GM23338 (cell line): ENCODE data around the gene OR8J3. TPM values are rescaled to one million over a fixed set of nuclear protein-coding genes. Genes with fewer than 3 reads are reported as not detected.

Experiments used
- ATAC-seq: fragments of 200-7000 bp; cut with Tn5 transposase; 3 replicates; pipeline ENCODE4 v1.9.1; 2020
- DNase-seq: peaks from one replicate; pipeline ENCODE4 v3.0.0-alpha.2; 2015; ENCODE audit warnings: low spot score
- H2AFZ ChIP-seq: fragments of 200-600 bp; sonication (generic); 2 replicates; pipeline ENCODE4 v1.8.0; 2016; ENCODE audit warnings: antibody characterized with exemption, mild to moderate bottlenecking, moderate library complexity
- H3F3A ChIP-seq: fragments of 200-600 bp; sonication (generic); replicated peaks from 2 replicates; pipeline ENCODE4 v1.8.0; 2017; ENCODE audit warnings: antibody characterized with exemption, mixed run types, low read depth
- H3K27ac ChIP-seq: fragments of 200-600 bp; sonication (generic); 2 replicates; pipeline ENCODE4 v1.6.1; 2016; ENCODE audit warnings: low read depth
- H3K27me3 ChIP-seq: fragments of 200-600 bp; sonication (generic); 2 replicates; pipeline ENCODE4 v1.8.0; 2016; ENCODE audit warnings: mild to moderate bottlenecking, mixed run types, moderate library complexity; ENCODE audit not compliant: insufficient read depth
- H3K36me3 ChIP-seq: fragments of 200-600 bp; sonication (generic); 2 replicates; pipeline ENCODE4 v1.8.0; 2016; ENCODE audit warnings: mild to moderate bottlenecking; ENCODE audit not compliant: insufficient read depth
- H3K4me1 ChIP-seq: fragments of 200-600 bp; sonication (generic); 2 replicates; pipeline ENCODE4 v1.8.0; 2016; ENCODE audit warnings: mild to moderate bottlenecking, moderate library complexity; ENCODE audit not compliant: insufficient read depth
- H3K4me2 ChIP-seq: fragments of 200-600 bp; sonication (generic); 2 replicates; pipeline ENCODE4 v1.7.1; 2017; ENCODE audit warnings: mixed run types
- H3K4me3 ChIP-seq: fragments of 200-600 bp; sonication (generic); 2 replicates; pipeline ENCODE4 v1.6.1; 2016; ENCODE audit warnings: mixed run types
- H3K79me2 ChIP-seq: fragments of 200-600 bp; sonication (generic); replicated peaks from 2 replicates; pipeline ENCODE4 v1.8.0; 2017; ENCODE audit warnings: mild to moderate bottlenecking; ENCODE audit not compliant: insufficient read depth
- H3K9me2 ChIP-seq: fragments of 200-600 bp; sonication (generic); 2 replicates; pipeline ENCODE4 v1.8.0; 2017; ENCODE audit not compliant: insufficient read depth
- H4K20me1 ChIP-seq: fragments of 200-600 bp; sonication (generic); replicated peaks from 2 replicates; pipeline ENCODE4 v1.8.0; 2017; ENCODE audit warnings: mild to moderate bottlenecking; ENCODE audit not compliant: insufficient read depth
- H3K27ac Mint-ChIP-seq: 2 replicates; pipeline ENCODE4 v1.8.0; 2020; ENCODE audit warnings: inconsistent platforms, mild to moderate bottlenecking, moderate library complexity, mixed read lengths
- H3K27me3 Mint-ChIP-seq: 3 replicates; pipeline ENCODE4 v1.8.0; 2022; ENCODE audit warnings: low read depth, mild to moderate bottlenecking, moderate library complexity, mixed read lengths, inconsistent platforms; ENCODE audit not compliant: insufficient read depth, poor library complexity
- H3K36me3 Mint-ChIP-seq: 3 replicates; pipeline ENCODE4 v1.8.0; 2021; ENCODE audit warnings: low read depth, mild to moderate bottlenecking, inconsistent platforms, moderate library complexity, mixed read lengths
- H3K4me1 Mint-ChIP-seq: 3 replicates; pipeline ENCODE4 v1.8.0; 2020; ENCODE audit warnings: mild to moderate bottlenecking, inconsistent platforms, mixed read lengths
- H3K4me3 Mint-ChIP-seq: 3 replicates; pipeline ENCODE4 v1.8.0; 2021; ENCODE audit warnings: moderate library complexity, mild to moderate bottlenecking, inconsistent platforms, mixed read lengths
- H3K9me3 Mint-ChIP-seq: 3 replicates; pipeline ENCODE4 v1.8.0; 2020; ENCODE audit warnings: moderate library complexity, mild to moderate bottlenecking, inconsistent platforms, mixed read lengths
- CTCF ChIP-seq, 2 experiments: fragments of 200-600 bp in 1 of 2; sonication (generic) in 1 of 2; conservative IDR thresholded peaks; 2 replicates each; pipeline versions ENCODE4 v1.5.1 to v1.6.1; 2016 to 2017; ENCODE audit warnings: antibody characterized with exemption in 2 of 2, low read depth in 2 of 2, mild to moderate bottlenecking in 2 of 2, moderate library complexity in 1 of 2
- POLR2AphosphoS5 ChIP-seq: IDR thresholded peaks from 2 replicates; pipeline ENCODE4 v1.6.1; 2016; ENCODE audit warnings: antibody characterized with exemption, low read depth
- STAT1 ChIP-seq: IDR thresholded peaks from one replicate; pipeline ENCODE4 v1.6.1; 2016; ENCODE audit warnings: antibody characterized with exemption; ENCODE audit not compliant: unreplicated experiment
- ZNF114 ChIP-seq: fragments of 250-450 bp; sonication (Bioruptor Pico); IDR thresholded peaks from 2 replicates; pipeline ENCODE4 v1.5.0; 2020; ENCODE audit warnings: mild to moderate bottlenecking, moderate library complexity
- ZNF462 ChIP-seq: fragments of 250-450 bp; sonication (Bioruptor Pico); IDR thresholded peaks from 2 replicates; pipeline ENCODE4 v1.5.0; 2020; ENCODE audit warnings: mild to moderate bottlenecking, moderate library complexity
- polyA plus RNA-seq: library from polyadenylated mRNA; unstranded; fragments of >200 nt; fragmentation: Nextera tagmentation; extraction: Ambion mirVana; gene quantifications from 2 replicates; pipeline ENCODE4 v1.2.1, GENCODE V29; 2016
- total RNA-seq: library from RNA; depleted of rRNA; stranded (reverse); fragments of >200 nt; shearing (Covaris generic); gene quantifications from 2 replicates; pipeline ENCODE4 v1.2.3, GENCODE V29; 2014

The OR8J3 gene
- total and polyA plus RNA-seq, 2 experiments from 2014 or later = not detected

GRCh38 chr11:56172256-56172830 lies 32.3 kb upstream of the OR8J3 start:
- Histone ChIP-seq H3K4me2 (no peak overlapping the region), H3K4me3 (no peak overlapping the region), H3K36me3 (no peaks in the 10 kb centered on the region), H3K27me3 (no peaks in the 10 kb centered on the region), H4K20me1 (no peaks in the 10 kb centered on the region), H3F3A (no peaks in the 10 kb centered on the region), H3K79me2 (no peaks in the 10 kb centered on the region), H3K9me2 (no peaks in the 10 kb centered on the region), H2AFZ (no peak overlapping the region), H3K4me1 (no peaks in the 10 kb centered on the region), H3K27ac (no peak overlapping the region)
- TF ChIP-seq CTCF (conservative IDR thresholded peaks at IDR 0.05; ENCODE audit: low read depth in 2 of 2) (no peak), POLR2AphosphoS5 (no peak), ZNF462 (CRISPR knock-in tag) (no peak), STAT1 (no peak), ZNF114 (CRISPR knock-in tag) (no peak)
- no peaks in the 10 kb centered on the region for H3K4me1 Mint-ChIP-seq
- DNase-seq (no peak), ATAC-seq (no peak)
- no peak overlapping the region for H3K4me3 Mint-ChIP-seq
- no peaks in the 10 kb centered on the region for H3K36me3 Mint-ChIP-seq
- no peaks in the 10 kb centered on the region for H3K9me3 Mint-ChIP-seq
- no peak overlapping the region for H3K27ac Mint-ChIP-seq
- H3K27me3 Mint-ChIP-seq = no peaks in the 10 kb centered on the region
